HL-60 (cell line): ENCODE measurements around the gene LILRA6.
A peak's percentile ranks its signal among the peaks of the same experiment; 100 is the strongest.

Source experiments
- DNase-seq, 2 experiments: peaks; one replicate each; pipeline ENCODE4 v3.0.0-alpha.2; 2010 to 2020; ENCODE audit warnings: low read depth in 1 of 2, low spot score in 1 of 2
- H3K27ac ChIP-seq: fragments of 250-450 bp; sonication (Bioruptor Pico); replicated peaks from 2 replicates; pipeline ENCODE4 v1.5.1; 2020; ENCODE audit warnings: mild to moderate bottlenecking, moderate library complexity
- H3K27me3 ChIP-seq: fragments of 250-450 bp; sonication (Bioruptor Pico); 2 replicates; pipeline ENCODE4 v1.5.1; 2021; ENCODE audit warnings: mild to moderate bottlenecking, moderate library complexity; ENCODE audit not compliant: insufficient read depth, poor library complexity, severe bottlenecking
- H3K4me3 ChIP-seq: replicated peaks from 2 replicates; pipeline ENCODE4 v1.5.1; 2011; ENCODE audit warnings: mild to moderate bottlenecking, control low read depth, low read length; ENCODE audit not compliant: insufficient read depth
- GABPA ChIP-seq: IDR thresholded peaks from 2 replicates; pipeline ENCODE4 v1.6.1; 2012; ENCODE audit warnings: low read depth
- POLR2AphosphoS5 ChIP-seq: IDR thresholded peaks from 2 replicates; pipeline ENCODE4 v1.6.1; 2012; ENCODE audit warnings: low read depth
- SPI1 ChIP-seq: IDR thresholded peaks from 2 replicates; pipeline ENCODE4 v1.6.1; 2012; ENCODE audit warnings: low read depth, mild to moderate bottlenecking, borderline replicate concordance
- TF ChIP-seq, protein P1 (sequence below): IDR thresholded peaks from 2 replicates; pipeline ENCODE4 v1.6.1; 2012; ENCODE audit warnings: low read depth; ENCODE audit not compliant: insufficient replicate concordance
- TF ChIP-seq, protein P2 (sequence below): IDR thresholded peaks from one replicate; pipeline ENCODE4 v1.5.1; 2011; ENCODE audit warnings: low read length, control low read depth, inconsistent platforms; ENCODE audit not compliant: insufficient read depth

The LILRA6 gene

GRCh38 chr19:54268936-54269335, 26.3 kb upstream of the LILRA6 start:
- TF ChIP-seq, protein P1, sequence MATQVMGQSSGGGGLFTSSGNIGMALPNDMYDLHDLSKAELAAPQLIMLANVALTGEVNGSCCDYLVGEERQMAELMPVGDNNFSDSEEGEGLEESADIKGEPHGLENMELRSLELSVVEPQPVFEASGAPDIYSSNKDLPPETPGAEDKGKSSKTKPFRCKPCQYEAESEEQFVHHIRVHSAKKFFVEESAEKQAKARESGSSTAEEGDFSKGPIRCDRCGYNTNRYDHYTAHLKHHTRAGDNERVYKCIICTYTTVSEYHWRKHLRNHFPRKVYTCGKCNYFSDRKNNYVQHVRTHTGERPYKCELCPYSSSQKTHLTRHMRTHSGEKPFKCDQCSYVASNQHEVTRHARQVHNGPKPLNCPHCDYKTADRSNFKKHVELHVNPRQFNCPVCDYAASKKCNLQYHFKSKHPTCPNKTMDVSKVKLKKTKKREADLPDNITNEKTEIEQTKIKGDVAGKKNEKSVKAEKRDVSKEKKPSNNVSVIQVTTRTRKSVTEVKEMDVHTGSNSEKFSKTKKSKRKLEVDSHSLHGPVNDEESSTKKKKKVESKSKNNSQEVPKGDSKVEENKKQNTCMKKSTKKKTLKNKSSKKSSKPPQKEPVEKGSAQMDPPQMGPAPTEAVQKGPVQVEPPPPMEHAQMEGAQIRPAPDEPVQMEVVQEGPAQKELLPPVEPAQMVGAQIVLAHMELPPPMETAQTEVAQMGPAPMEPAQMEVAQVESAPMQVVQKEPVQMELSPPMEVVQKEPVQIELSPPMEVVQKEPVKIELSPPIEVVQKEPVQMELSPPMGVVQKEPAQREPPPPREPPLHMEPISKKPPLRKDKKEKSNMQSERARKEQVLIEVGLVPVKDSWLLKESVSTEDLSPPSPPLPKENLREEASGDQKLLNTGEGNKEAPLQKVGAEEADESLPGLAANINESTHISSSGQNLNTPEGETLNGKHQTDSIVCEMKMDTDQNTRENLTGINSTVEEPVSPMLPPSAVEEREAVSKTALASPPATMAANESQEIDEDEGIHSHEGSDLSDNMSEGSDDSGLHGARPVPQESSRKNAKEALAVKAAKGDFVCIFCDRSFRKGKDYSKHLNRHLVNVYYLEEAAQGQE, result no peak
- TF ChIP-seq, protein P2, sequence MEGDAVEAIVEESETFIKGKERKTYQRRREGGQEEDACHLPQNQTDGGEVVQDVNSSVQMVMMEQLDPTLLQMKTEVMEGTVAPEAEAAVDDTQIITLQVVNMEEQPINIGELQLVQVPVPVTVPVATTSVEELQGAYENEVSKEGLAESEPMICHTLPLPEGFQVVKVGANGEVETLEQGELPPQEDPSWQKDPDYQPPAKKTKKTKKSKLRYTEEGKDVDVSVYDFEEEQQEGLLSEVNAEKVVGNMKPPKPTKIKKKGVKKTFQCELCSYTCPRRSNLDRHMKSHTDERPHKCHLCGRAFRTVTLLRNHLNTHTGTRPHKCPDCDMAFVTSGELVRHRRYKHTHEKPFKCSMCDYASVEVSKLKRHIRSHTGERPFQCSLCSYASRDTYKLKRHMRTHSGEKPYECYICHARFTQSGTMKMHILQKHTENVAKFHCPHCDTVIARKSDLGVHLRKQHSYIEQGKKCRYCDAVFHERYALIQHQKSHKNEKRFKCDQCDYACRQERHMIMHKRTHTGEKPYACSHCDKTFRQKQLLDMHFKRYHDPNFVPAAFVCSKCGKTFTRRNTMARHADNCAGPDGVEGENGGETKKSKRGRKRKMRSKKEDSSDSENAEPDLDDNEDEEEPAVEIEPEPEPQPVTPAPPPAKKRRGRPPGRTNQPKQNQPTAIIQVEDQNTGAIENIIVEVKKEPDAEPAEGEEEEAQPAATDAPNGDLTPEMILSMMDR, result no peak
- no peak for TF ChIP-seq SPI1
- no peak for TF ChIP-seq POLR2AphosphoS5
- no peak for TF ChIP-seq GABPA
- Histone ChIP-seq H3K27me3 (peaks cover 9% of the 10 kb centered on the region), H3K27ac (no peak overlapping the region), H3K4me3 (no peak overlapping the region)
- DNase-seq, result peak in 1 of 2 experiments; percentile 15

DNA sequence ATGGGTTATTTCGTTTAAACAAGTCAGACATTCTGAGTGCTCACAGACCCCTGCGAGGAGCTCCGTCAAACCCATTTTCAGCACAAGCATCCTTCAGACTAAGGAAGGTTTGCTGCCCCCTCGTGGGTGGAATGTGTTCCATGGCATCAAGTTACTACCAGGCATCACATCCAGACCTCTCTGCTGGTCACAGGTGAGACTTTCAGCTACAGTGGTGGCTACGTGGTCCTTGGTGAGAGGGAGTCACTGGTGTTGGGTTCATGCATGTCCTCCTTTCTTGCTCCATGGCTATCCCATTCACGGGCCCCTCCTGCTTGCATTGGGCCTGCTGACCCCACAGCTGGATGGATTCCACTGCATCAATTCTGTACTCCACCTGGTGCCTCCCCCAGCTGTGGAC, 23.5 kb upstream of the LILRA6 start:
- peaks cover 9% of the 10 kb centered on the region for H3K27me3 ChIP-seq
- DNase-seq, result peak in 1 of 2 experiments; percentile 69
- TF ChIP-seq, protein P2, result peak; percentile 84
- TF ChIP-seq, protein P1, result no peak
- H3K4me3 ChIP-seq, result no peak overlapping the region
- no peak overlapping the region for H3K27ac ChIP-seq

GRCh38 chr19:54262470-54262869, 19.9 kb upstream of the LILRA6 start:
- Histone ChIP-seq H3K4me3 (no peak overlapping the region), H3K27ac (no peak overlapping the region), H3K27me3 (peaks cover 16% of the 10 kb centered on the region)
- no peak for TF ChIP-seq SPI1
- TF ChIP-seq, protein P2, result no peak
- no peak for TF ChIP-seq POLR2AphosphoS5
- no peak for TF ChIP-seq GABPA
- TF ChIP-seq, protein P1, result no peak
- no peak for DNase-seq
